Endothelial cell of umbilical vein (primary cell): ENCODE measurements around the gene ITGA5. TPM values are rescaled to one million over a fixed set of nuclear protein-coding genes. Genes with fewer than 3 reads are reported as not detected.

ENCODE experiments used
- BruUV-seq: library from RNA; stranded (reverse); fragments of 400-500 nt; replicated peaks from 2 replicates; lab custom pipeline; 2021; lab: Mats Ljungman, UMichigan
- CTCF ChIA-PET: fragments of 300-600, 350-600 bp; sonication (Branson Sonifier 250); formaldehyde crosslinking; loops from one replicate; lab custom pipeline; 2021; ENCODE audit warnings: antibody characterized with exemption, inconsistent platforms; lab: Charles Lee
- POLR2A ChIA-PET: fragments of 300-600, 350-600 bp; sonication (Branson Sonifier 250); formaldehyde crosslinking; loops from one replicate; lab custom pipeline; 2021; ENCODE audit warnings: antibody characterized with exemption, inconsistent platforms; lab: Charles Lee
- DNase-seq: peaks from one replicate; pipeline ENCODE4 v3.0.0-alpha.2; 2011; ENCODE audit warnings: low read depth, low spot score
- FAIRE-seq: peaks from 2 replicates; lab custom pipeline; 2011; peaks lifted over from hg19 to GRCh38; lab: Jason Lieb, UNC
- H2AFZ ChIP-seq: 2 replicates; pipeline ENCODE4 v1.6.0; 2012; ENCODE audit warnings: low read depth, low read length, control low read depth, inconsistent platforms
- H3K27ac ChIP-seq: 2 replicates; pipeline ENCODE4 v1.5.1; 2011; ENCODE audit warnings: low read depth, mild to moderate bottlenecking, control low read depth, low read length, moderate library complexity; ENCODE audit not compliant: insufficient read depth
- H3K27me3 ChIP-seq, 2 experiments: 2 replicates each; pipeline versions ENCODE4 v1.6.0 to v1.6.1; 2011; ENCODE audit warnings: low read length in 2 of 2, mixed read lengths in 1 of 2; ENCODE audit not compliant: control insufficient read depth in 2 of 2, insufficient read depth in 2 of 2
- H3K36me3 ChIP-seq, 2 experiments: 2 replicates in 1 of 2; 3 replicates in 1 of 2; pipeline ENCODE4 v1.5.1; 2011; ENCODE audit warnings: low read length in 2 of 2, mild to moderate bottlenecking in 1 of 2, moderate library complexity in 1 of 2; ENCODE audit not compliant: control insufficient read depth in 2 of 2, insufficient read depth in 2 of 2; ENCODE audit errors: extremely low read depth in 1 of 2
- H3K4me1 ChIP-seq: 3 replicates; pipeline ENCODE4 v1.5.1; 2011; ENCODE audit warnings: mild to moderate bottlenecking, low read length; ENCODE audit not compliant: control insufficient read depth, insufficient read depth; ENCODE audit errors: extremely low read depth
- H3K4me2 ChIP-seq: 2 replicates; pipeline ENCODE4 v1.6.1; 2011; ENCODE audit warnings: low read length, control low read depth, mixed read lengths; ENCODE audit not compliant: insufficient read depth
- H3K4me3 ChIP-seq, 3 experiments: fragments of 200-600 bp in 1 of 3; sonication (generic), shearing (Covaris generic) in 1 of 3; replicated peaks in 1 of 3; 2 replicates each; pipeline ENCODE4 v1.5.1; 2011 to 2016; ENCODE audit warnings: control low read depth in 3 of 3, low read length in 3 of 3, mild to moderate bottlenecking in 2 of 3, inconsistent platforms in 1 of 3, low read depth in 1 of 3, moderate library complexity in 1 of 3; ENCODE audit not compliant: insufficient read depth in 1 of 3
- H3K79me2 ChIP-seq: 2 replicates; pipeline ENCODE4 v1.6.0; 2012; ENCODE audit warnings: low read length, inconsistent platforms; ENCODE audit not compliant: control insufficient read depth, insufficient read depth
- H3K9ac ChIP-seq: replicated peaks from 2 replicates; pipeline ENCODE3; 2011; ENCODE audit warnings: low read length, control low read depth; ENCODE audit not compliant: insufficient read depth; ENCODE audit errors: extremely low read depth
- H3K9me1 ChIP-seq: replicated peaks from 3 replicates; pipeline ENCODE4 v1.6.0; 2011; ENCODE audit warnings: mild to moderate bottlenecking, low read length; ENCODE audit not compliant: control insufficient read depth, insufficient read depth; ENCODE audit errors: extremely low read depth
- H3K9me3 ChIP-seq: replicated peaks from 2 replicates; pipeline ENCODE4 v1.5.1; 2012; ENCODE audit warnings: low read length, inconsistent platforms; ENCODE audit not compliant: control insufficient read depth, insufficient read depth
- H4K20me1 ChIP-seq: replicated peaks from 2 replicates; pipeline ENCODE3; 2011; ENCODE audit warnings: mild to moderate bottlenecking, low read length; ENCODE audit not compliant: control insufficient read depth, insufficient read depth; ENCODE audit errors: extremely low read depth
- CTCF ChIP-seq, 2 donors: IDR thresholded peaks; 1 replicate in 1 of 2; 2 replicates in 1 of 2; pipeline ENCODE4 v1.5.1; 2011; ENCODE audit warnings: low read length in 2 of 2, mild to moderate bottlenecking in 2 of 2, moderate library complexity in 2 of 2, control low read depth in 1 of 2, inconsistent platforms in 1 of 2, low read depth in 1 of 2; ENCODE audit not compliant: insufficient read depth in 1 of 2; ENCODE audit errors: extremely low read depth in 1 of 2
- EZH2 ChIP-seq: IDR thresholded peaks from 2 replicates; pipeline ENCODE4 v1.6.1; 2012; ENCODE audit warnings: borderline replicate concordance, low read depth, mild to moderate bottlenecking, moderate library complexity, low read length, inconsistent platforms; ENCODE audit not compliant: severe bottlenecking
- FOS ChIP-seq: IDR thresholded peaks from 2 replicates; pipeline ENCODE4 v1.6.1; 2011; ENCODE audit warnings: mild to moderate bottlenecking, low read length, moderate library complexity, borderline replicate concordance; ENCODE audit not compliant: insufficient read depth
- JUN ChIP-seq: IDR thresholded peaks from 2 replicates; pipeline ENCODE4 v1.6.1; 2011; ENCODE audit warnings: borderline replicate concordance, low read depth; ENCODE audit not compliant: insufficient read length, insufficient read depth
- MAX ChIP-seq: IDR thresholded peaks from 2 replicates; pipeline ENCODE4 v1.6.1; 2011; ENCODE audit not compliant: insufficient read depth, insufficient read length
- MYC ChIP-seq: IDR thresholded peaks from one replicate; pipeline ENCODE4 v1.6.1; 2011; ENCODE audit warnings: mild to moderate bottlenecking, low read depth, low read length
- POLR2AphosphoS5 ChIP-seq: IDR thresholded peaks from 2 replicates; pipeline ENCODE4 v1.6.1; 2012; ENCODE audit warnings: low read depth, mild to moderate bottlenecking, control low read depth, low read length, moderate library complexity; ENCODE audit not compliant: insufficient read depth
- dilution Hi-C: fragments of 300-500 bp; cut with MboI; formaldehyde crosslinking; loops from one replicate; pipeline ENCODE4 v1.15.0; 2019; ENCODE audit warnings: low sequenced_read_pairs; ENCODE audit not compliant: extremely low pct_ligation_motif_present
- intact Hi-C: fragments of 100-400 bp; cut with micrococcal nuclease; formaldehyde crosslinking; loops from one replicate; pipeline ENCODE4 v1.10.0; 2022
- polyA plus RNA-seq, 4 experiments: library from polyadenylated mRNA; depleted of rRNA in 3 of 4; stranded (reverse) in 3 of 4; unstranded in 1 of 4; fragments of >200 nt; gene quantifications; 2 replicates each; pipeline versions ENCODE4 v1.2.1 to v1.2.3, GENCODE V29; 2011 to 2012; ENCODE audit warnings: missing spikeins in 1 of 4
- total RNA-seq: library from RNA; stranded (reverse); gene quantifications from 2 replicates; pipeline ENCODE4 v1.2.3, GENCODE V29; 2021

Gene ITGA5
- total and polyA plus RNA-seq, 2 donors (not counting 3 experiments of a cell fraction or from before 2014, with no cell fraction given) = 657 to 938 TPM

GRCh38 chr12:54363618-54364017 is 55.4 kb downstream of the ITGA5 start:
- ChIA-PET POLR2A (no interaction called here), CTCF (interaction anchor here (1.4 to 1.6 kb wide), 2 partner anchors 70 to 149 kb away, joined by 3 to 5 read pairs; no protein-coding TSS in a partner anchor)
- Histone ChIP-seq H3K27me3 (no peaks in the 10 kb centered on the region), H3K9me3 (no peaks in the 10 kb centered on the region), H3K4me3 (no peak overlapping the region), H3K9ac (no peak overlapping the region), H3K36me3 (no peaks in the 10 kb centered on the region), H2AFZ (no peak overlapping the region), H3K4me2 (no peak overlapping the region), H3K27ac (no peak overlapping the region), H3K79me2 (no peaks in the 10 kb centered on the region), H3K4me1 (peaks cover 26% of the 10 kb centered on the region), H3K9me1 (no peaks in the 10 kb centered on the region), H4K20me1 (no peaks in the 10 kb centered on the region)
- DNase-seq (no peak), FAIRE-seq (no peak)
- dilution Hi-C loops (no loop called here), intact Hi-C loops (loop anchor here (10.0 kb wide), 1 partner anchor 359 kb away; the partner anchor contains the start of genes HOXC8 and HOXC9)
- TF ChIP-seq FOS = no peak
- no peak for TF ChIP-seq MYC
- TF ChIP-seq POLR2AphosphoS5 = no peak
- TF ChIP-seq CTCF (IDR thresholded peaks at IDR 0.05; ENCODE audit: extremely low read depth in 1 of 2, insufficient read depth in 1 of 2, low read depth in 1 of 2, low read length in 2 of 2) = no peak
- no TSS peak for BruUV-seq

GRCh38 chr12:54363047-54363446 is 56.0 kb downstream of the ITGA5 start:
- H3K9me1 ChIP-seq = no peaks in the 10 kb centered on the region
- dilution Hi-C loops (no loop called here), intact Hi-C loops (loop anchor here (10.0 kb wide), 1 partner anchor 358 kb away; the partner anchor contains the start of genes HOXC8 and HOXC9)
- no peaks in the 10 kb centered on the region for H3K36me3 ChIP-seq
- H4K20me1 ChIP-seq = no peaks in the 10 kb centered on the region
- peaks cover 27% of the 10 kb centered on the region for H3K4me1 ChIP-seq
- TF ChIP-seq JUN = no peak
- no peak for TF ChIP-seq POLR2AphosphoS5
- no peak for TF ChIP-seq MAX
- no peak for TF ChIP-seq EZH2
- FAIRE-seq (no peak), DNase-seq (no peak)
- no peak overlapping the region for H3K4me2 ChIP-seq
- H3K9ac ChIP-seq = no peak overlapping the region
- H3K4me3 ChIP-seq = no peak overlapping the region
- no peak overlapping the region for H3K27ac ChIP-seq
- CTCF ChIA-PET = interaction anchor here (0.6 to 7.8 kb wide), 7 partner anchors 16 to 148 kb away, joined by 3 to 61 read pairs (median 5); partner anchors contain the start of gene COPZ1
- no peaks in the 10 kb centered on the region for H3K27me3 ChIP-seq
- POLR2A ChIA-PET = no interaction called here
- no TSS peak for BruUV-seq
- H3K79me2 ChIP-seq = no peaks in the 10 kb centered on the region
- H3K9me3 ChIP-seq = no peaks in the 10 kb centered on the region
- no peak overlapping the region for H2AFZ ChIP-seq
